ENCODE measurements around the gene CCDC88B. TPM values are rescaled to one million over a fixed set of nuclear protein-coding genes. Genes with fewer than 3 reads are reported as not detected.

The CCDC88B gene
- total and polyA plus RNA-seq, 9 of the 15 experiments (the other 6 are each of a cell fraction or from before 2014, with no cell fraction given) = 0.13 to 18.1 (median 7.9) TPM

DNA sequence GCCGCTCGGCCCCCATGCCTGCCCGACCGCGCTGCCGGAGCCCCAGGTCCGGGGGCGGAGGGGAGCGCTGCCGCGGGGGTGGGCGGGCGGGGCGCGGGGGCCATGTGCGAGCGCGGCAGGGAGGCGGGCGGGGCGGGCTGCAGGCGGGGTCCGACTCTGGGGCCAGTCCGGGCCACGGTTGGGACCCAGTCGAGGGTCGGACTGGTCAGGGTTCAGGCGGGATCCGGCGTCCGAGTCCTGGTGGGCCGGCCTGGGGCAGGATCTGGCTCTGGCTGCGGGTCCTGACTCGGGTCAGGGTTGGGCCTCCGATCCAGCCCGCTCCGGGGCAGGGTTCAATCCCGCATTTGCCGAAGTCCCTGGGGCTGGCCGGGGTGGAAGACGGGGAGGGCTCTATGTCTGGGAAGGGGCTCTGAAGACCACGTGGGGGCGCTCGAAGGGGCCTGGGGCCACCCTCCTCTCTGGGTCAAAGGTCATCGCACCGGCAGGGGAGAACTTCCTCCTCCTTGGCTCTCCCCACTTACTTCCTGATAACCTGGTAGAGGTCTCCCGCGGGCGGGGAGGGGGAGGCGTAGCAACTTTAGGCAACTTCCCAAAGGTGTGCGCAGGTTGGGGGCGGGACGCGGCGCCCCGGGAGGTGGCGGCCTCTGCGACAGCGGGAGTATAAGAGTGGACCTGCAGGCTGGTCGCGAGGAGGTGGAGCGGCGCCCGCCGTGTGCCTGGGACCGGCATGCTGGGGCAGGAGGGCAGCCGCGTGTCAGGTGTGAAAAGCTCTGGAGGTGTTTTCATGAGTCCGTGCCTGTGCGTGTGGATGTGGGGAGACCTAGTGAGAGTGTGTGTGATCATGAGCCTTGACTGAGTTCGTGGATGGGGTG lies 34.1 kb upstream of the CCDC88B start (continued):
- TF ChIP-seq, protein P1, sequence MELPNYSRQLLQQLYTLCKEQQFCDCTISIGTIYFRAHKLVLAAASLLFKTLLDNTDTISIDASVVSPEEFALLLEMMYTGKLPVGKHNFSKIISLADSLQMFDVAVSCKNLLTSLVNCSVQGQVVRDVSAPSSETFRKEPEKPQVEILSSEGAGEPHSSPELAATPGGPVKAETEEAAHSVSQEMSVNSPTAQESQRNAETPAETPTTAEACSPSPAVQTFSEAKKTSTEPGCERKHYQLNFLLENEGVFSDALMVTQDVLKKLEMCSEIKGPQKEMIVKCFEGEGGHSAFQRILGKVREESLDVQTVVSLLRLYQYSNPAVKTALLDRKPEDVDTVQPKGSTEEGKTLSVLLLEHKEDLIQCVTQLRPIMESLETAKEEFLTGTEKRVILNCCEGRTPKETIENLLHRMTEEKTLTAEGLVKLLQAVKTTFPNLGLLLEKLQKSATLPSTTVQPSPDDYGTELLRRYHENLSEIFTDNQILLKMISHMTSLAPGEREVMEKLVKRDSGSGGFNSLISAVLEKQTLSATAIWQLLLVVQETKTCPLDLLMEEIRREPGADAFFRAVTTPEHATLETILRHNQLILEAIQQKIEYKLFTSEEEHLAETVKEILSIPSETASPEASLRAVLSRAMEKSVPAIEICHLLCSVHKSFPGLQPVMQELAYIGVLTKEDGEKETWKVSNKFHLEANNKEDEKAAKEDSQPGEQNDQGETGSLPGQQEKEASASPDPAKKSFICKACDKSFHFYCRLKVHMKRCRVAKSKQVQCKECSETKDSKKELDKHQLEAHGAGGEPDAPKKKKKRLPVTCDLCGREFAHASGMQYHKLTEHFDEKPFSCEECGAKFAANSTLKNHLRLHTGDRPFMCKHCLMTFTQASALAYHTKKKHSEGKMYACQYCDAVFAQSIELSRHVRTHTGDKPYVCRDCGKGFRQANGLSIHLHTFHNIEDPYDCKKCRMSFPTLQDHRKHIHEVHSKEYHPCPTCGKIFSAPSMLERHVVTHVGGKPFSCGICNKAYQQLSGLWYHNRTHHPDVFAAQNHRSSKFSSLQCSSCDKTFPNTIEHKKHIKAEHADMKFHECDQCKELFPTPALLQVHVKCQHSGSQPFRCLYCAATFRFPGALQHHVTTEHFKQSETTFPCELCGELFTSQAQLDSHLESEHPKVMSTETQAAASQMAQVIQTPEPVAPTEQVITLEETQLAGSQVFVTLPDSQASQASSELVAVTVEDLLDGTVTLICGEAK (IDR thresholded peaks at IDR 0.05) = peak; percentile 60; the same call in 1 of the 2 replicates
- TF ChIP-seq, protein P1 (CRISPR knock-in tag; IDR thresholded peaks at IDR 0.05) = no peak
- TF ChIP-seq, protein P2, sequence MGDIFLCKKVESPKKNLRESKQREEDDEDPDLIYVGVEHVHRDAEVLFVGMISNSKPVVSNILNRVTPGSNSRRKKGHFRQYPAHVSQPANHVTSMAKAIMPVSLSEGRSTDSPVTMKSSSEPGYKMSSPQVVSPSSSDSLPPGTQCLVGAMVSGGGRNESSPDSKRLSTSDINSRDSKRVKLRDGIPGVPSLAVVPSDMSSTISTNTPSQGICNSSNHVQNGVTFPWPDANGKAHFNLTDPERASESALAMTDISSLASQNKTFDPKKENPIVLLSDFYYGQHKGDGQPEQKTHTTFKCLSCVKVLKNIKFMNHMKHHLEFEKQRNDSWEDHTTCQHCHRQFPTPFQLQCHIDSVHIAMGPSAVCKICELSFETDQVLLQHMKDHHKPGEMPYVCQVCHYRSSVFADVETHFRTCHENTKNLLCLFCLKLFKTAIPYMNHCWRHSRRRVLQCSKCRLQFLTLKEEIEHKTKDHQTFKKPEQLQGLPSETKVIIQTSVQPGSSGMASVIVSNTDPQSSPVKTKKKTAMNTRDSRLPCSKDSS (IDR thresholded peaks at IDR 0.05; ENCODE audit: low read depth, partially characterized antibody) = no peak
- TF ChIP-seq ZNF133 (CRISPR knock-in tag; IDR thresholded peaks at IDR 0.05) = no peak
- TF ChIP-seq, protein P3, sequence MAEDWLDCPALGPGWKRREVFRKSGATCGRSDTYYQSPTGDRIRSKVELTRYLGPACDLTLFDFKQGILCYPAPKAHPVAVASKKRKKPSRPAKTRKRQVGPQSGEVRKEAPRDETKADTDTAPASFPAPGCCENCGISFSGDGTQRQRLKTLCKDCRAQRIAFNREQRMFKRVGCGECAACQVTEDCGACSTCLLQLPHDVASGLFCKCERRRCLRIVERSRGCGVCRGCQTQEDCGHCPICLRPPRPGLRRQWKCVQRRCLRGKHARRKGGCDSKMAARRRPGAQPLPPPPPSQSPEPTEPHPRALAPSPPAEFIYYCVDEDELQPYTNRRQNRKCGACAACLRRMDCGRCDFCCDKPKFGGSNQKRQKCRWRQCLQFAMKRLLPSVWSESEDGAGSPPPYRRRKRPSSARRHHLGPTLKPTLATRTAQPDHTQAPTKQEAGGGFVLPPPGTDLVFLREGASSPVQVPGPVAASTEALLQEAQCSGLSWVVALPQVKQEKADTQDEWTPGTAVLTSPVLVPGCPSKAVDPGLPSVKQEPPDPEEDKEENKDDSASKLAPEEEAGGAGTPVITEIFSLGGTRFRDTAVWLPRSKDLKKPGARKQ (CRISPR knock-in tag; IDR thresholded peaks at IDR 0.05) = no peak
- peak; percentile 78 for TF ChIP-seq POLR2A (conservative IDR thresholded peaks at IDR 0.05)
- TF ChIP-seq, protein P4, sequence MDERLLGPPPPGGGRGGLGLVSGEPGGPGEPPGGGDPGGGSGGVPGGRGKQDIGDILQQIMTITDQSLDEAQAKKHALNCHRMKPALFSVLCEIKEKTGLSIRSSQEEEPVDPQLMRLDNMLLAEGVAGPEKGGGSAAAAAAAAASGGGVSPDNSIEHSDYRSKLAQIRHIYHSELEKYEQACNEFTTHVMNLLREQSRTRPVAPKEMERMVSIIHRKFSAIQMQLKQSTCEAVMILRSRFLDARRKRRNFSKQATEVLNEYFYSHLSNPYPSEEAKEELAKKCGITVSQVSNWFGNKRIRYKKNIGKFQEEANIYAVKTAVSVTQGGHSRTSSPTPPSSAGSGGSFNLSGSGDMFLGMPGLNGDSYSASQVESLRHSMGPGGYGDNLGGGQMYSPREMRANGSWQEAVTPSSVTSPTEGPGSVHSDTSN (CRISPR knock-in tag; IDR thresholded peaks at IDR 0.05; ENCODE audit: low read depth) = no peak
- TF ChIP-seq, protein P4 (tag; conservative IDR thresholded peaks at IDR 0.05; ENCODE audit: low read depth) = no peak
- TF ChIP-seq KAT2B (IDR thresholded peaks at IDR 0.05; ENCODE audit: low read depth, low read length) = no peak
- no peak for TF ChIP-seq PHB2 (IDR thresholded peaks at IDR 0.05; ENCODE audit: low read depth)
